Measurements from ENCODE around the gene CPEB3. TPM values are rescaled to one million over a fixed set of nuclear protein-coding genes. Genes with fewer than 3 reads are reported as not detected.

CPEB3 gene
- total RNA-seq, 1 donor from 2014 or later = 2.4 TPM

DNA sequence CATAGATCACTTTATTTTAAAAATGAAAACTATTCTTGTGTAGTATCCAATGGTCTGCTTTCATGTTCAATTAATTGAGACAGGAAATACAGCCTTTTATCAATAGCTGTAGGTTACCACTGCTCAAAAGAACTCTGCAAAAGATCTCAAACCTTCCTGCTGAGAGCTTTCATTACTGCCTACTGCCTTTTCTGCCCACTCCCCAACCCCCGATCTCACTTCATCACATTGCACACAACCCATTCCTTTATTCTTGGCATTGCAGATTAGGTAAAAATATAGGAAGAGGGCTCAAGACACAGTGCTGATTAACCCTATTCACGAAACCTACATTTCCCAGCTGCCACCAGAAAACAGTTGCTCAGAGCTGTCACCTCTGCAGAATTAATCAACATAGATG lies 195.9 kb downstream of the CPEB3 start:
- TF ChIP-seq, protein P1, sequence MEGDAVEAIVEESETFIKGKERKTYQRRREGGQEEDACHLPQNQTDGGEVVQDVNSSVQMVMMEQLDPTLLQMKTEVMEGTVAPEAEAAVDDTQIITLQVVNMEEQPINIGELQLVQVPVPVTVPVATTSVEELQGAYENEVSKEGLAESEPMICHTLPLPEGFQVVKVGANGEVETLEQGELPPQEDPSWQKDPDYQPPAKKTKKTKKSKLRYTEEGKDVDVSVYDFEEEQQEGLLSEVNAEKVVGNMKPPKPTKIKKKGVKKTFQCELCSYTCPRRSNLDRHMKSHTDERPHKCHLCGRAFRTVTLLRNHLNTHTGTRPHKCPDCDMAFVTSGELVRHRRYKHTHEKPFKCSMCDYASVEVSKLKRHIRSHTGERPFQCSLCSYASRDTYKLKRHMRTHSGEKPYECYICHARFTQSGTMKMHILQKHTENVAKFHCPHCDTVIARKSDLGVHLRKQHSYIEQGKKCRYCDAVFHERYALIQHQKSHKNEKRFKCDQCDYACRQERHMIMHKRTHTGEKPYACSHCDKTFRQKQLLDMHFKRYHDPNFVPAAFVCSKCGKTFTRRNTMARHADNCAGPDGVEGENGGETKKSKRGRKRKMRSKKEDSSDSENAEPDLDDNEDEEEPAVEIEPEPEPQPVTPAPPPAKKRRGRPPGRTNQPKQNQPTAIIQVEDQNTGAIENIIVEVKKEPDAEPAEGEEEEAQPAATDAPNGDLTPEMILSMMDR (IDR thresholded peaks at IDR 0.05; ENCODE audit: insufficient read depth, low read length, severe bottlenecking) = no peak
- FAIRE-seq = no peak
- no peaks in the 10 kb centered on the region for H3K36me3 ChIP-seq (ENCODE audit: control insufficient read depth, insufficient read depth, low read length)
- DNase-seq (ENCODE audit: low read depth) = no peak
- no peak overlapping the region for H3K4me3 ChIP-seq (ENCODE audit: low read depth, low read length)
- H3K27me3 ChIP-seq (ENCODE audit: control insufficient read depth, insufficient read depth, low read length) = no peaks in the 10 kb centered on the region

DNA sequence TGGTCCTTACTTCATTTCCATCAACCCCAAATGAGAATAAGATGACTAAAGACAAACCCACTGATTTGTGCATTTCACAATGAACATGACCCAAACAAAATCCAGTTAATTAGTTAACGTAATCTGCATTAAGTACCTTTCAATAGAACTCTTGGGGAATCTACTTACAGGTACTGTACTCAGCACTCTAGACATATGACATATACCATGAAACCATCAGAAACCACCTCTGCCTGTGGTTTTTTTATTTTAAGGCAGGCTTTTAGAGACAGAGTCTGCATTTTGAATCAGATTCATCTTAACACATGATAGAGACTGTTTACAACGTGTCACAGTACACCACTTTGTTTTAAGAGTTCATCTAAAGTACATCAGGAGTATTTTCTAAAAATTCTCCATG lies 198.9 kb downstream of the CPEB3 start:
- no peaks in the 10 kb centered on the region for H3K36me3 ChIP-seq (ENCODE audit: control insufficient read depth, insufficient read depth, low read length)
- DNase-seq (ENCODE audit: low read depth) (no peak), FAIRE-seq (no peak)
- no peak overlapping the region for H3K4me3 ChIP-seq (ENCODE audit: low read depth, low read length)
- TF ChIP-seq, protein P1 (IDR thresholded peaks at IDR 0.05; ENCODE audit: insufficient read depth, low read length, severe bottlenecking) = no peak
- no peaks in the 10 kb centered on the region for H3K27me3 ChIP-seq (ENCODE audit: control insufficient read depth, insufficient read depth, low read length)

- no peaks in the 10 kb centered on the region for H3K27me3 ChIP-seq (ENCODE audit: control insufficient read depth, insufficient read depth, low read length)
- TF ChIP-seq, protein P1 (IDR thresholded peaks at IDR 0.05; ENCODE audit: insufficient read depth, low read length, severe bottlenecking) = peak; percentile 76
- H3K4me3 ChIP-seq (ENCODE audit: low read depth, low read length) = no peak overlapping the region
- peak; percentile 78 for DNase-seq (ENCODE audit: low read depth)
- no peaks in the 10 kb centered on the region for H3K36me3 ChIP-seq (ENCODE audit: control insufficient read depth, insufficient read depth, low read length)
- FAIRE-seq = no peak
These were observed 203.0 kb downstream of the CPEB3 start for GRCh38 chr10:92087750-92088395.

DNA sequence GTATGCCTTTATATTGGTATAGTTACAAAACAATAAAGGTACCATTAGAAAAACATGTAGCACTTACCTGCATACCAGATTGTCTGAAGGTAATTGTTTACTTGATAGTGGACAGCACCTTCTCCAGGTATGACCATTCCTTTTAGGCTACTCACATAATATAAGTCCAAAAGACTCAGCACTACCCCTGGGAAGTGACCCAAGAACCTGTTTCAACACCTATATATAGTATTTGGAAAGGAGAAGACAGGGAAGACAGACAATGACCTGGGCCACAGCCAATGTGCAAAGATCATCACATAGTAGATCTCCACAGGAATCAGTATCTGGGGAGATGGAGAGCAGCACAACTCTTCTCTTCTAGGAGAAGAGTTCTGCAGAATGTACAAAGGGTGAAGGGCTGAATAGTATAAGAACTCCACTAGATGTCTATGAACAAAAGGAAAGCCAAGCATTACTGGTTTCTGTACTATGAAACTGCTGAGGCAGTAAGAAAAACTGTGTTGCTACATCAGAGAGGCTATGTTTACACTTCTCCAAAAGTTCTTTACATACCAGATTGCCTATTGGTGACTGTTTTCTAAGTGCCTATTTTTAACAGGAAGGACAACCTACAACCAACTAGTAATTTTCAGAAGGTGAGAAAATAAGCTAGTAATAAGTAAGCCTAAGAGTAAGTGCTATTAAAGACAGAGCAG lies 208.1 kb downstream of the CPEB3 start:
- H3K4me3 ChIP-seq (ENCODE audit: low read depth, low read length) = no peak overlapping the region
- FAIRE-seq (no peak), DNase-seq (ENCODE audit: low read depth) (no peak)
- TF ChIP-seq, protein P1 (IDR thresholded peaks at IDR 0.05; ENCODE audit: insufficient read depth, low read length, severe bottlenecking) = no peak
- no peaks in the 10 kb centered on the region for H3K36me3 ChIP-seq (ENCODE audit: control insufficient read depth, insufficient read depth, low read length)
- H3K27me3 ChIP-seq (ENCODE audit: control insufficient read depth, insufficient read depth, low read length) = no peaks in the 10 kb centered on the region

- DNase-seq (ENCODE audit: low read depth) = no peak
- H3K4me3 ChIP-seq (ENCODE audit: low read depth, low read length) = no peak overlapping the region
- TF ChIP-seq, protein P1 (IDR thresholded peaks at IDR 0.05; ENCODE audit: insufficient read depth, low read length, severe bottlenecking) = no peak
- no peaks in the 10 kb centered on the region for H3K27me3 ChIP-seq (ENCODE audit: control insufficient read depth, insufficient read depth, low read length)
- no peaks in the 10 kb centered on the region for H3K36me3 ChIP-seq (ENCODE audit: control insufficient read depth, insufficient read depth, low read length)
- FAIRE-seq = no peak
These were observed 209.2 kb downstream of the CPEB3 start for GRCh38 chr10:92081641-92082040.

Data from bronchial epithelial cell (primary cell).